Lung microvascular endothelial cell (primary cell): ENCODE measurements around the gene TMCO5A. TPM values are rescaled to one million over a fixed set of nuclear protein-coding genes. Genes with fewer than 3 reads are reported as not detected.
"Not testable (repeated sequence)": the region's sequence is repeated elsewhere in the genome, so short reads cannot be mapped to it uniquely, and the experiment has no call there.

Source experiments
- DNase-seq, 2 donors: peaks; one replicate each; pipeline versions ENCODE4 v3.0.0 to v3.0.0-alpha.2; 2010; ENCODE audit warnings: low read depth in 2 of 2
- total RNA-seq: library from RNA; depleted of rRNA; stranded (reverse); fragments of >200 nt; gene quantifications from 2 replicates; pipeline ENCODE4 v1.2.1, GENCODE V29; 2014

TMCO5A gene
- total RNA-seq, result not detected in 2 replicates

DNA sequence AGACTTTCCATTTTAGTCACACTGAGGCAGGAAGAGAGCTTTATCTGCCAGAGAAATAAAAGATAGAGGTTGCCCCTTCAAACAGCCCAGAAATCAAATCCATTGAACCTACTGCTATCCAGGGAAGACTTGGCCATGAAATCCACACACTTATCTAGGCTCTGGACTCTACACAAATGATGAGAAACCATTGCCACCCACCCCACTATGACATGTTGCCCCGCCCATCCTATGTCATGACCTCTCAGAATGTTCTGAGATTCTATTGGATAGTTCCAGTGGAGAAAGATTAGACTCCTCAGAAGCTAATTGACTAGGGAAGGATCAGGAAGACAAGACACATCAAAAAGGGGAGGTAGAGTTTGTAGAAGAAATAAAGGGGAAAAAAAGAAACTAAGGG, at the start of gene TMCO5A:
TMCO5A (plus strand) TSS at position 301 of the 400 bp plus-strand sequence. CDS start 1,684 bp downstream, outside the sequence.
- DNase-seq, result no peak

DNA sequence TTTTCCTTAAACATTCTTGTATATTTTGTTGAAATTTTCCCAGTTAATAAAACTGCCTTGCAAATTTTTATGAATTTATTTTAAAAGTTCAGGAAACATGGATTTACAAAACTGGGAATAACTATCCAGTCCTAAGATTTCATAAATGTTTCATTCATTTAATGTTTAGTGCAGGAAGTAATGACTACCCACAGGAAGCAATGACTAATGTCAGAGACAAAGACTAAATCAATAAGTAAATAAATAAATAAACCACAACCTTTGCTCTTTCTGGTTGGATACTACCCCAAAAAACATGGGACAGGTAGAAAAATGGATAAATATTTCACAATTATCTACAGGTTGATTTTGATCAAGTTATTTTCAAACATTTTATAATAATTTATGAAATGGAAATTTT, 48.8 kb upstream of the TMCO5A start:
- peak; percentile 28 to 29 for DNase-seq

DNA sequence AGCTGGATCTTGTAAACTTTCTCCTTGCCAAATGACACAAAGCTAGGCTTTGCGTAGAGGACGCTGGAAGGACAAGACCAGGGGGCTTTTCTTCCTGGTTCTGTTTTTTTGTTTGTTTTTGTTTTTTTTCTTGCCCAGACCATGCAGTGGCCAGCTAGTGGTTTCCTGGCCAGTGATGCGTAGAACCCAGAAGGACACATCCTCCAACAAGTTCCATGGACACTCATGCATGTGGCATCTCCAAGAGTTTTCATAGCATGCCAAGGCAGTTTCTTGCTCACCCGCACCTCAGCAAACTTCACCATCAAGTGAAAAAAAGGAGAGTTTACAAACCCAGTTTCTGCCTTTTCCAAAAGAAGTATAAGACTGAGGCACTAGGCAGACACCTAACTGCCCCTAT, 46.1 kb upstream of the TMCO5A start:
- no peak for DNase-seq

DNA sequence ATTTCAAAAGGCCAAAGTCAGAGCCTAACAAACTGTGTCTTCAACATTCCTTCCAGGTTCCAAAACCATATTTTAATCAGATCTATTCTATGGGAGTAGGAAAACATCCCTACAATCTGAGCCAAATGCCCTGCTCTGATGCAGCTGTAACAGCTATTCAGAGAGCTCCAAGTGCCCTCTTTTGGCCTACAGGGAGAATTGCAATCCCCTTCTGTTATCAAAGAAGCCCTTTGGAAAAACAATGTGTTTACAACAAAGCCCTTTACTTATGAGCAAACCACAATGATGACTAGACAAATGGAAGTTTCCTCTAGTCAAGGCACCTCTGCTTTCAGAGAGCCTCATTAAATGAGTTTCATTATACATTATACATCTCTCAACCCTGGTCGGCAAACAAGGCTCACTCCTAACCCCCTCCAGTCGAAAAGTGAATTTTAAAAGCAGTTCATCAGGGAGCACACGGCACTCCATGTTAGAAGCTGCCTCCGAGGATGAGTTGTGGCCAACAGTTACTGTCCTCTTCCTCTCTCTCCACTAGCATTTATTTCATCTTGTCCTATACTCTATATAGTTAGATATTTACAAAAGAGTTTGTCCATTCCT, 42.6 kb upstream of the TMCO5A start:
- DNase-seq, result peak; percentile 50 to 61

DNA sequence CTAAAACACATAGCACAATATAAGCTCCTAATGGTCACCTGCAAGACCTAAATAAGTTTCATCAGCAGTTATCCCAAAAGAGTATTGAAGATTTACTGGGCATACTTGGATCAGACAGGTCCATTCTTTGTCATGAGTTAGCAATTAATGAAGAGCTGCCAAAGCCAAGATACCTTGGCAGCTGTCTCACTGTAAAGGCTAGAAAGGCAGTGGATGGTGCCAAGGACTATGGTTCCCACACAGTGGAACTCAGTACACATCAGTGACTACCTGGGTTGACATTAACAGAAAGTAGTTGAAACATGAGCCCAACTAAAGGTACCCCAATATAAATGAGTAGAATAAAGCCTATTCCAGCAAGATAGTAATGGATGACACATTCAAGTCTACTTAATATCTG, 41.1 kb upstream of the TMCO5A start:
- no peak for DNase-seq

DNA sequence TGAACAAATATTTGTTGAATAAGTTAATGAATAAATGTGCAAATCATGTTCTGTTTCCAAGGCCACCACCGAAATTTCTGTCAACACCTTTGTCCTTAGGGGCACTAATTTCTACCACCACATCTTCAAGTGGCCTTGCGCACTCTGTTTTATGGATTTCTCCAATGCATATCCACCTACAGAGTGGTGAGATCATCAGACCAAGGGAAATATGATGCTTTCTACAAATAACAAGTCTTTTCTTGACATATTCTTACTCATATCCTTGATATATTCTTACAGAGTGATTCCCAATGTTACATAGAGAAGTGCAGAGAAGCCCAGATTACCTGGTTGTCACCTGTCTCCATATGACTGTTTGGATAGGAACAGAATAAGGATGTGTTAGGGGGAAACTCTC, 36.1 kb upstream of the TMCO5A start:
- DNase-seq, result no peak

DNA sequence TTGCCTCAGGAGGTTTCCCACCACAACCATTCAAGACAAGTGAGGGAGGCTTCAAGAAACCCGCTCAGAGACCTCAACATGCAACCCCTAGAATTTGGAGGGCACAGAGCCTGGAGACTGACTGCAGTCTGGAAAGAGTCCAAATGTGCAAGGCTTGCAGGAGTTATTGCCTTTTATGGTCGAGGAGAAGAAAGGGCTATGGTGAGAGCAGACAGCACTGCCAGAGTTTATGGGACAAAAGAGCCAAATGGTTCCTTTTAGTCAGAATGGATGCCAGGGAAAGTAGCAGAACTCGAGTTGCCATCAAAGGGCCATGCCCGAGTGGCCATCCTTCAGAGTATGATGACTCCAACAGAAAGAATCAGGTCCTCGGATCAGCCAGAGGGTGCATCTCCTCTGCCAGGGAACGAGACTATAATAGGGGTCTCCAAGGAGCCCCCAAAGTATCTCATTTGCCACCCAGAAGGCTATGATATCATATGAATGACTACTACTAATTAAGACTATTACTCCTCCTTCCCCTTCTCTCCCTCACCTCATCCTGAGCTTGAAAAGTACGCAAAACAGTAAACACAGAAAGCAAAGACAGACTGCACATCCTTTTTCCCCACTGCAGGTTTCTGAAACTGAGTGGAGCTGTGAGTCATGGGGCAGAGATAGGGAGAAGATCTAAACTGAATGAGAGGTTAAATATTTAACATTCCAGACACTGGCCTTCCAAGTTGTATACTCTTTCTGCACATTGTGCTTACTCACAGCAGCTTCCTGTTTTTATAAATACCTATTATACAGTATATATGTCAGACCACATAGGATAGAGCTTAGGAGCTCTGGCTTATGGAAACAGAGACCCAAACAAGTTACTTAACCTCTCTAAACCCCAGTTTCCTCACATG, 33.9 kb upstream of the TMCO5A start:
- peak; percentile 16 to 41 for DNase-seq

DNA sequence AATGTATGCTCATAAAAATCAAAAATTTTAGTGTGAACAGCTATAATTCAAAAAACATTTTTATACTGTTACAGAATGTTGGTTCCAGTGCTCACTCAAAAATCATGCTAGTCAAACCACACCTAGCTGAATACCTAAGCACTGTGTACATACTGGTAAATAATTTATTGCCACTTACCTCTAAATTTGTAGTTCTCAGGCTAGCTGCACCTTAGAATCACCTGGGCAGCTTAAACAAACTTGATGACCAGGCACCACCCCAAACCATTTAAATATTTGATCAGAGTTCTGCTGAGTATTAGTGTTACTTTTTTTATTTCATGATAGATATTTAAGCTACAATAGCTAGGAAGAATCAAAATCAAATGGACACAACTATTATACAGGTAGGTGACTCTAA, 32.3 kb upstream of the TMCO5A start:
- DNase-seq, result no peak

DNA sequence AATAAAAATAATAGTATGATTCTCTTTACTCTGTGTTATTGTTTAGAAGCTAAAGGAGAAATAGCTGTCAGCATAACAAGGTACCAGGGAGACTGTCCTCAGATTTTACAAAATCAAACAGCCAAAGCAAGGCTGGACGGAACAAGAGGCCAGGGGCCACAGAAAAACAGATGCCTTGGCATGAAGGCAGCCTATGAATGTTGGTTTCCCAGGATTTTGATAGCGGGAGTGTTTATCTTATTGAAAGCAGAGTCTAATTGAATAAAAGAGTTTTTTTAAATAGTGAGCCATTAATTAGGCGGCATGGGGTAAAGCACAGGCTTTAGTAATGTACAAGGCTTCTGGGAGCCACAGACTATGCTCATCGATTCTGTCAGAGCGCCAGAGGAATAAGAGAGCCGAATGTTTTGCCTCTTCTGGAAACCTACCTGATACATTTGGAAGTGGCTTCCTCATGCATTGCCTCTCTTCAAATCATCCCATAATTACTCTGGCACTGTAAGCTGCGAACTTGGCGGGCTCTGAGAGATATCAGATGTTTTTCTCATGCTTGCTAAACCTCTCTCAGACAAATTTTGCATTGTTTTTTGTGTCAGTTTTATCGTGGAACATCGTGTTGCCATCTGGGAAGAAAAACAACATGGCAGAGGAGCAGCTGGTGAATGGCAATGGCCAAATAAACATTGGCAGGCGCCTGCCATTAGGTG, 30.4 kb upstream of the TMCO5A start:
- DNase-seq, result no peak

DNA sequence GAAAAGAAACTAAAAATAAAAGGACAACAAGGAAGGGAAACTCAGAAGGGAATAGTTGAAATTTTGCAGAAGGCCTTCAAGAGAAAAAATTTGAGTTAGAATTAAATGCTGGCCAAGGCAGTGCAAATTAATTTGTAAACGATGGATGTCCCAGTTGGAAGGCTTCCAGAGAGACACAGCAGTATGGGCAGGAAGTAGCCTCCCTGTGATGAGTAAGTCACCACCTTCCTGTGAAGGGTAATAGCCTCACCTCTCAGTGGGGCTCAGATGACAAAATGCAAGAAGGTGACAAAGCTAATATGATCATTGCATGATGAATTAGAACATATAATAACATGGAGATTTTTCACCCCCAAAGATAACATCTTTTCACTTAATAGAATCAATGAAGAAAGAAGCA, 27.3 kb upstream of the TMCO5A start:
- peak; percentile 49 to 80 for DNase-seq

DNA sequence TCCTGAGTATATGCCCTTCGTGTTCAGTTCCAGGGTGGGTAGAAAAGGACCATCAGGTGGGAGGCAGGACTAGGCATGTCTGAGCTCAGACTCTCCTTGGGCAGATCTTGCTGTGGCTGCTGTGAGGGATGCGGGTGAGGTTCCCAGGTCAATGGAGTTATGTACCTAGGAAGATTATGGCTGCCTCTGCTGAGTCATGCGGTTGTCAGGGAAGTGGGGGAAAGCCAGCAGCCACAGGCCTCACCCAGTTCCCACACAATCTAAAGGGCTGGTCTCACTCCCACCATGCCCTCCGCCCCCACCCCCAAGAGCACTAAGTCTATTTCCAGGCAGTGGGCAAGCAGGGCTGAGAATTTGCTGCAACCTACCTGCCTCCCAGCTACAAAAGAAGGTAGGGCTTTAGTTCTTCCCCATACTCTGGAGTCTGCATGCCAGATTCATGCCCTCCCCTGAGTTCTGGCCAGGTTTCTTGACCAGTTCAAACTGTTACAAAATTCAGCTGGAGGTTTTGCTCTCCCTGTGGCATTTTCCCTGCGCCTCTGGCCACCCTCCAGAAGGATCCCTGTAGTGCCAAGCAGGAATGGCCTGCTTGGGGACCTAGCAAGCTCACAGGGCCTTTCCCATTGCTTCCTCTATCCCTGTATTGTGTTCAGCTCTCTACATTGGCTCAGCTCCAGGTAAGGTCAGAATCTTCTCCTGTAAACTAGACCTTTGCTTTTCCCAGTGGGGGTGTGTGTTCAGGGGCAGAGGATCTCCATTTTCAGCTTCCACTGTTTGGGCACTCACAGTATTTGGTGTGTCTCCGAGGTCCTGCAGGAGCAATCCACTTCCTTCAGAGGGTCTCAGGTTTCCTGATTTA, 12.7 kb upstream of the TMCO5A start:
- DNase-seq, result peak; percentile 25 to 64

DNA sequence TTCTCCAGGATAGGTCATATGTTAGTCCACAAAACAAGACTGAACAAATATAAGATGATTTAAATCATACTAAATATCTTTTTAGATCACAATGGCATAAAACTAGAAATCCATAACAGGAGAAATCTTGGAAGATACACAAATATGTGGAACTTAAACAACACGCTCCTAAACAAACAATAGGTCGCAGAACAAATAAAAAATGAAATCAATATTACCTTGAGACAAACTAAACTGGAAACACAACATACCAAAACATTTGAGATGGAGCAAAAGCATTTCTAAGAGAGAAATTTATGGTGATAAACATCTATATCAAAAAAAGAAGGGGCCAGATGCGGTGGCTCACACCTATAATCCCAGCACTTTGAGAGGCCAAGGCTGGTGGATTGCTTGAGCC, 8.3 kb upstream of the TMCO5A start:
- DNase-seq, result no peak

DNA sequence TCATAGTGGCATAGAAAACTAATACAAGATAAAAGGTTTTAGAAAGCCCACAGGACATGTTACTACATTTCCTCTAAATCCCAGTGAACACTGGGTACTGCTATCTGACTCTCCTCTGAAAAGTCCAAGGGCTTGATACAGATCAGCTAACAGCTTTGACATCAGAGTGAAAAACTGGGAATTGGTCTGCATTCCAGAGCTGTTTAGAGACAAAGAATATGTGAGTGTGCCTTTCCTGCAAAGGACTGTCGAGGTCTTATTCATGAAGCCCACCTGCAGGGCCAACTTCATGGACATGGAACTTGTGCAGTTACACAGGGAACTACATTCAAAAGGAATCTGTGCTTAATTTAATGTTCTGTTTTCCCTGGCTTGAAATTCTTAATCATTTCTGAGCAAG, 5.2 kb upstream of the TMCO5A start:
- DNase-seq, result no peak

DNA sequence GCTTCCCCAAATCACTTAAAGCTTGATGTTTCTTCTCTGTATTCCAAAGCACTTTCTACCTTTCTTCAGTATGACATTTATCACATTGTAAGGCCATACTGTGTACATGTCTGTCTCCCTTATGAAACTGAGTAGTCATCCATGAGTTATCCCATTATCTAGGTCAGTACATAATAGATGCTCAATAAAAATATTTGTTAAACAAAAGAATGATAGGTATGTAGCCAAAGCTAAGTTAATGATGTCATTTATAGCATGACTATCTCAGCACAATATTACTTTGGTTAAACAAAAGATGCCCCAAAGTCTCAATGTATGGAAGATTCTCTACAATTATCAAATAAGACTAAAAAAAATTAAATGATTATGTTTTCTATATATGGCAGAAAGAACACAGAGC, 3.1 kb upstream of the TMCO5A start:
- no peak for DNase-seq

DNA sequence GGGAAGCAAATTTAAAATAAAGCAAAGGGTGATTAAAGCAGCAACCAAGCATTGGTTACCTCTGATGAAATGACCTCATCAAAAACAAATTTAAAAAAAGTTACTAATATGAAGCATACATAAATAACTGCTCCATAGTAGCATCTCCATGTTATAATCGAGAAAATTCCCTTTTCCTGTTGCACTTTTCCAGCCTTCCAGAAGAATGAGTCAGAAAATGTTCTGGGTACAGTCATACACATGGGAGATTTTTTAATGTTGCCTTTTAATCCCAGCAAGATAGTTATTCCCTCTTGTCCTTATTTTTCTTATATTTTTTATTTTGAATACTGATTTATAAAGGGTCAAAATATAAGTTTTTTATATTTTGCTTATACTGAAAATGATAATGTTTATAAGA, 2.6 kb upstream of the TMCO5A start:
- peak in 1 of 2 donors; percentile 13 for DNase-seq

DNA sequence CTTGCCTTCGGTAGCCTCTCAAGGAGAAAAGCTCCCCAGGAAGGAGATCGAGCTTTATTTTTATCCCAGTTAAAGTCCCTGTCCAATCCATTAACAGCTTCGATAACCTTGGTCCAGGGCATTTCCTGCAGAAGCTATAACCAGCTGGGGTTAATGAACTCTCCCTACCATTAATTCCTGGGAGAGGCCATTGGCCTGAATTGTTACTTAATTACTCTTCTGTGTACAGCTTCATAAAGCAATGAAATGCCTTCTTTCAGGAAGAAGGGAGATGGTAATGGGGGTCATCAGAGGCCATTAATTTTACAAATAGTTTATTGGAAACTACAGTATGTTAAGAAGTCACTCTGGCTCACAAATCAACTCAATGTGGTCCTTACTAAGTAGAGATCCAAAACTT, 1.9 kb upstream of the TMCO5A start:
- no peak for DNase-seq

DNA sequence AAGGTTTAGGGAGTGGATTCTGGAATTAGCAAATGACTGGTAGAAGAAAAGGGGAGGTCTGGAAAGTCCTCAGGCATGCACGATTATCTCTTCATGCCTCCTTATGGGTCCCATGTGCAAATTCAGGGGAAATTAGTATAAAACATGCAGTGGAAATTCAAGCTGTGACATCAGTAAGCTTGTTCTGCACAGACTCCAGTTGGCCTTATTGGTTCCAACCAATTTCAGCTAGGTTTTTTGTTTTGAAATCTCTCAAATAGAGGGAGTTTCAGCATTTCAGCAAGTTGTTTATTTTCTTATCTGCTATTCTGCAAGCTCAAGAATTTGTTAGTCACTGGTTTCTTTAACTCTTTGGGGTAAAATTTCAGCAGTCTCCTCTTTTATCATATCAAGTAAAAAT, 774 bp upstream of the TMCO5A start:
- no peak for DNase-seq

DNA sequence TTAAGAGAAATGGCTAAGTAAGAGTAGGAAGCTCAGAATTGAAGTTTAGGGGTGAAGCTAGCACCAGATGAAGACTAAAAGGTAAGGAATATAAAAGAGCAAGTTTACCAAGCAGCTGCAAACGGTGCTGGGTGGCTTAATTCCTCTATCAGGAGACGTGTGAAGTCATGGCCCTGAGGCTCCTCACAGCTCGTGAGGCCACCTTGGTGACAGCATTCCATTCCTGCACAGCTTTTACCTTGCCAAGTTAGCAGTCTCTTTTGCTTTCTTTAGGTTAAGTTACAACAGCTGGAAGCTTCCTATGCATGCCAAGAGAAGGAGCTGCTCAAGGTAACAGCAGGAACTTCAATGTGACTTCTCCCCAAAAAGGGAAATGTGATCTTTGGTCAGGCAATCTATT, 6.4 kb downstream of the TMCO5A start:
- no peak for DNase-seq

DNA sequence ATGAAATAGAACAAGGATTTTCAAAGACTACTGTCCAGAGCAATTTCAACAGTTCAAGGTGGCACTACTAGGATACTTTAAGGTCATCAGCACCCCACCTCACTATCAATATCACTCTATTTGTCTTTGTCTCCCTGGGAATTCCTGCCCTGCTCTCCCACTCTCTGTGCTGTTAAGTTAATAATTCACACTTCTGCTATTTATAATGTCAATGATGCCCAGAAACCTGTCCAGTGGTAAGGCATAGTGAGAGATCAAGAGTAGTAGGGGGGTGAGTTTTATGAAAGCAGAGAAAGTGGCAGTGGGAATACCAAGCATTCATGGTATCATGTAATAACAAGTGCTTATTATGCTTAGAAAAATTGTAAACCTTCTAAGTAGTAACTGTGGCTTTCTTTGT, 7.3 kb downstream of the TMCO5A start:
- DNase-seq, result no peak

DNA sequence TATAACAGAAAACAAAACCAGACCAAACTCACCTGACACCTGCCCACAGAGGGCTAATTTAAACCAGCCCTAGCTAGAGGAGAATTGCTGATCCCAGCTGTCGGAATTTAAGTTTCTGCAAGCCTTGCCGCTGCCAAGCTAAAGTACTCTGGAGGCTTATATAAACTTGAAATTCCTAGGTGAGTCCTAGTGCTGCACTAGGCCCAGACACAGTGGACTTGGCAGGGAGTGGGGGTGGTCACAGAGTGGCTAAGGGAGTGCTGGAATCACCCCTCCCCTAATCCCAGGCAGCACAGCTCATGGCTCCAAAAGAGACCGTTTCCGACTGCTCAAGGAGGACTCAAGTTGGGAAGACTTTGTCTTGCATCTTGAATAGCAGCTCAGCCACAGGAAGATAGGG, 17.6 kb downstream of the TMCO5A start:
- no peak for DNase-seq

DNA sequence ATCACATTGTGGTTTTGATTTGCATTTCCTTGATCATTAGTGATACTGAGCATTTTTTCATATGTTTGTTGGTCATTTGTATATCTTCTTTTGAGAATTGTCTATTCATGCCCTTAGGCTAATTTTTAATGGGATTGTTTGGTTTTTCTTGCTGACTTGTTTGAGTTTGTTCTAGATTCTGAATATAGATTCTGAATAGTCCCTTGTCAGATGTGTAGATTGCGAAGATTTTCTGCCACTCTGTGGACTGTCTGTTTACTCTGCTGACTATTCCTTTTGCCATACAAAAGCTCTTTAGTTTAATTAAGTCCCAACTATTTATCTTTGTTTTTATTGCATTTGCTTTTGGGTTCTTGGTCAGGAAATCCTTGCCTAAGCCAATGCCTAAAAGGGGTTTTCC, 26.3 kb downstream of the TMCO5A start:
- DNase-seq, result not testable (repeated sequence)

DNA sequence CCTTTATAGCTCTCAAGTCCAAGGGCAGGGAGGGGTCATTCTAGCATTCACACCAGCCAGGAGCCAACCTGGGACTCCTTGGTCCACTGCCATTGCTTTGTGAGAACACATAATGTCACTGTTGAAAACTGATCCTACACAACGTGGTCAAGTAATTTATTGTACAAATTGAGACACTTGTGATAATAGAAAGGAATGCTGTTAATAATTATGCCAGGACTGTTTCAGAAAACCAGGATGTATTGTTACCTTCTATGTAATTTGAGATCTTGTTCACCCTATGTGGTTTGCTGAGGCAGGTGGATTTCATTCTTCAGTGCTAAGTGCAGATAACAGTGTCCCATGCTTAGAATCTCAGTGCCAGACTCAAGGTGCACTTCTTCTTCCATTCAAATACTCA, 33.3 kb downstream of the TMCO5A start:
- DNase-seq, result no peak
